Activated effector memory CD4-positive, alpha-beta T cell treated with anti-CD3 and anti-CD28 coated beads, Interleukin-2, amount 50 U/mL, for 16 hours (primary cell): Measurements from ENCODE around the gene ACTR1B.
"Not testable (repeated sequence)": the region's sequence is repeated elsewhere in the genome, so short reads cannot be mapped to it uniquely, and the experiment has no call there.

Source experiments
- DNase-seq: peaks from one replicate; pipeline ENCODE4 v3.0.0-alpha.2; 2020

Gene ACTR1B

DNA sequence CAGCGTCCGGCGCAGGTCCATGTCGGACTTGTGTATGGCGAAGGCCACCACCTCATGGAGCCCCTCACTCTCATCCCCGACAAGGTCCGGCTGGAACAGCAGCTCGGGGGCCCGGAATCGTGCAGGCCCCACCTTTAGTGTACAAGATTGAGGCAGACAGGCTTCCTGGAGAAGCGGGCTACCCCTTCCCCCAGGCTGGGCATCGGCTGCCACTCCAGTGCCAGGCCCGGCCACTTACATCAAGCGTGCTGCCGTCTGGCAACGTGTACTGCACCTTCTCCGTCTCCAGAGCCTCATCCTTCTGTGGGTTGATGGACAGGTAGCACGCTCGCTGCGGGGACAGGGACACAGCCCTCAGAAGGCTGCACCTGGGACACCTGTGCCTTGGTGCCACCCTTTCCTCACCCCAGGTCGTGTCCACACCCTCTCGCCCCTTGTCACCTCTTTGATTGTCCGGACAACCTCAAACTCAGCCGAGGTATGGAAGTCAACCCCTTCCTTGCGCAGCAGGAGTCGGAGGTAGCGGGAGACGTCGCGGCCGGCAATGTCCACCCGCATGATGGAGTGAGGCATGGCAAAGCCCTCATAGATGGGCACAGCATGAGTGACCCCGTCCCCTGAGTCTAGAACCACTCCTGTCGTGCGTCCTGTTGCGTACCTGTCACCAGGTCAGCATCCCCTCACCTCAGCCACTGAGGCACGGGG lies 5.7 kb downstream of the ACTR1B start:
- DNase-seq = no peak

DNA sequence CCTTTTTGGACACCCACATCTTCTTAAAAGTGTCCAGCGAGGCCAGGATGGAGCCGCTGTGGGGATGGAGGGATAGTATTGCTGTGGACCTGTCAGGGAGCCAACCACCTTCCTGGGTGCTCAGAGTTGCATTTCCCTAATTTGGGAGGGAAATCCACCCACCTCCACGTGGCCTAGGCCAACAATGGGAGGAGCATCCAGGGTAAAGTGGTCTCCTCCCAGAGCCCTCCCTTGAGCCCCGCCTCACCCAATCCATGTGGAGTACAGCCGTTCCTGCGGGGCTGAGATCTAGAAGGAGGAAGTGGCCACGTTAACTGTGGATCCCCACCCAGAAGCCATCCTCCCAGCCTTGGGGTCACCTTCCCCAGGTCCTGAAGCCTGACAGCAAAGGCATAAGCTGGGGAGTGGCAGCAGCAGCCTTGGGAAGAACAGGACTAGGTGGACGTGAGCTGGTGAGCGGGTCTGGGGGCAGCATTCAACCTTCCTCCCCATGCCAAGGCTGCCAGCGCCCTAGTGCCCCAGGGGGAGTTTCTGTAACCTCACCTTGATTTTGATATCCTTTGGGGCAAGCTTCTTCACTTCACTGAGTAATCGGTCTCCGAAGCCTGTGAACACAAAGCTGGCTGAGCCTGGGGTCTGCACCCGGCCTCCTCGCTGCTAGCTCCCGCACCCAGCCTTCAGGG lies 6.8 kb downstream of the ACTR1B start:
- no peak for DNase-seq

DNA sequence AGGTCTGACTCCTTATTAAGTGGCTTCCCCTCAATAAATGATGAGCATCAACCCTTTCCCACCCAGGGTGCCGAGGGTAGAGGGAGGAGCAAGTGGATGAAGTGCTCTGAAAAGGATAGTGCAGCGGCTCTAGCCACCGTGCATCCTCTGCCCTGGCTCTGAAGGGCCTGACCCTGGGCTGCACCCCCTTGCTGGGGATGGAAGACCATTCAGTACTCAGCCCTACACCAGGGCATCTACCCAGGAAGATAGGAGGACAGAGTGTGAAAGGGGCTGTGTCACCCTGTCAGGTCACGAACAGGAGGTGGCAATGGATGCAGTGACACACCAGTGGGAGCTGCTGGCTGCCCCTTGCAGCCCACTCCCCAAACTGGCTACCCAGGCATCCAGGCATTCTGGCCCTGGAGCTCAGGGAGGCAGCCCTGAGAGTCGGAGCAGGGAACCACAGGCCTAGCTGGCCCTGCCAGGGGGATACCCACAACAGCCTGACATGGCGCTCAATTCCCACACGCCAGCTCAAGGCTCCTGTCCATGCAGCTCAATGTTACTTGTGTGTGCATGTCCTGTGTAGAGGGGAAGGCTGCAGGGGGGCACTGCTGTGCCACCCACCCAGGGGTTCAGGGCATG lies 7.6 kb downstream of the ACTR1B start:
- DNase-seq = no peak

DNA sequence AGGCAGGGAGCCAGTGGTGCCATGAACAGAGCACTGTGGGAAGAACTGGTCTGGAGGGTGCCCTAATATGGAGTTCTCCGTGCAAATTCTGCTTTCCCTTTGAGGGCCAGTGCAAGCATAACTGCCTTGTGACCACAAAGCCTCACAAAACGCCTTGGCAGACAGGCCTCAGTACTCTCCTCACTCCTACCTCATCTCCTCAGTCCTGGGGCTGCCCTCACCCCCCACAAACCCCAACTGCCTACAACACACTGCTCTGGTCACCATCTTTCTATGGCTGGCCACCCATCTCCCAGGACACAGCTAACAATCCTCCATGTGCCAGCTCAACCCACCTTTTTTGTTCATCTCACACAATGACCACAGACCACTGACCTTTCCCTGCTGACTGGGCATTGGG lies 9.1 kb downstream of the ACTR1B start:
- DNase-seq = no peak

DNA sequence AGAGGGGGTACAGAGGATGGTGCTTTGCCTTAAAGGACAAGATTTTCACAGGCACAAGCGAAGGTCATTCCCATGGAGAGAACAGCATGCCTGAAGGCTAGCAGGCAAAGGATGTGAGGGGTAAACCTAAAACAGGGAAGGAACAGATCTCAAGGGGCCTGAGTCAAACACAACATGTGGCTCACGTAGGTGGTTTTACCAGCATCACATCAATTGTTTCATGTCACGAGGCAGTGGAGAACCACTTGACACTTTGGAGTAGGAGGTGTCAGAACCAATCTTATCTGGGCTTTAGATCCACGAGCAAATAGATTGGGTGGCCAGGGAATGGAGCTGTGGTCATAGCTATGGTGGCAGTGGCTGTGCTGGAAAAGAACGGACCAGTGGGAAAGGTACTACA lies 9.5 kb downstream of the ACTR1B start:
- no peak for DNase-seq

DNA sequence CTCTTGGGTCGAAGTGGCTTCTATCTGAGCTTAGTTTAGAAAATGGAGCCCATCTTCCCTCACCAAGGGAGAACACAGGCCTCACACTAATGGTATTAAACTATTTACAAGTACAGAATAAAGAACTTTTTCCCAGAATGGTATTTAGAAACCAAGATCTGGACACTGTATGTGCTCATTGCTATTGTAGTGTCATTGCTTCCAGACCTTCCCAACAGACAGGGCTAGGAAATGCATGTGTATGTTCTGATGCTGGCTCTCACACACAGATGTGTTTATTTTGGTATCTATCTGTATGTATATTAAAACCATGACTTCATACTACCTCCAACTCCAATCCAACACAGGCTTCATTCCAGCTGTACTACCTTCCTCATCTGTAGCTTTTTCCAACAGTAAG lies 10.0 kb downstream of the ACTR1B start:
- no peak for DNase-seq

DNA sequence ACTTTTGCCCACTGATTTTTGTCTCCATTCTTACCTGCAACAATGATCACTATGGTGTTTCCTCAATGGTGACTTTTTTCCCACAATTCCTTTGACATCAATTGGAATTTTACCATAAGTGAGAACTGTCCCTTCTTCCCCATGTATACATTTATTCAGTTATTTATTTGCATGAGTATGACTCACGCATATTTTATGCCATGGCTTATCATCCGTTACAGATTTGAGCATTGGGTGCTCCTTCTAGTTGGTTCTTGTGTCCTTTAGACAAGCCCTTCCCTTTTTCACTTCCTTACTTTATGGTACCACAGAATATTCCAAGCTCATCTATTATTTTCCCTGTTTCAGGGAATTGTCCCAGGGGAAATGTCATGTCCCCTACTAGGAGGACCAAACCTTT lies 10.4 kb downstream of the ACTR1B start:
- no peak for DNase-seq

DNA sequence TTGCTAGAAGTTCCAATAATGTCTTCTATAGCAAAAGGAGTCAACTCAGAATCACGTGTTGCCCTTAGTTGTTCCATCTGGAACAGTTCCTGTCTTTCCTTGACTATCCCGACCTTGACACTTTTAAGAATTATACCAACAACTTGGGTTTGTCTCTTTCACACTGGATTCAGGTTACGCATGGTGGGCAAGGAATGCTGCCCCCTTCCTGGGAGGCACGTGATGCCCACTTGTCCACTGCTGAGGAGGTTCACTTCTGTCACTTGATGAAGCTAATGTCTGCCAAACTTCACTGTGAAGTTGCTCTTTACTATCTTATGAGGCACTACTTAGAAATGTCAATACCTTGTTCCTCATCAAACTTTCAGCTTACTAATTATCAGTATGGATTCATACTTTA lies 12.7 kb downstream of the ACTR1B start:
- no peak for DNase-seq

DNA sequence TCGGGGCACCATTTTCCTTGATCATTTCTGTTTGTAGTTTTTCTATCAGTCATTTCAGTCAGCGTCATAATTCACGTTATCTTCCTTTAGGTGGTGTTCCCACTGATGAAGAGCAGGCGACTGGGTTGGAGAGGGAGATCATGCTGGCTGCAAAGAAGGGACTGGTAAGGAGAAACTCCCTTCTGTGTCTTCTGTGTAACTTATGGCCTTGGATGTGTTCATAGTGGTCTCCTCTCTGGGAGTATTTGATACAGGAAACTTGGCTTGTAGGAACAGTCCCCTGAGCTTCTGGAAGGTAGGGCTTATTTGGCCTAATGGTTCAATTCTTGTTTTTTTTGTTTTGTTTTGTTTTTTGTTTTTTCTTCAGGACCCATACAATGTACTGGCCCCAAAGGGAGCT lies 16.9 kb downstream of the ACTR1B start:
- DNase-seq = no peak

DNA sequence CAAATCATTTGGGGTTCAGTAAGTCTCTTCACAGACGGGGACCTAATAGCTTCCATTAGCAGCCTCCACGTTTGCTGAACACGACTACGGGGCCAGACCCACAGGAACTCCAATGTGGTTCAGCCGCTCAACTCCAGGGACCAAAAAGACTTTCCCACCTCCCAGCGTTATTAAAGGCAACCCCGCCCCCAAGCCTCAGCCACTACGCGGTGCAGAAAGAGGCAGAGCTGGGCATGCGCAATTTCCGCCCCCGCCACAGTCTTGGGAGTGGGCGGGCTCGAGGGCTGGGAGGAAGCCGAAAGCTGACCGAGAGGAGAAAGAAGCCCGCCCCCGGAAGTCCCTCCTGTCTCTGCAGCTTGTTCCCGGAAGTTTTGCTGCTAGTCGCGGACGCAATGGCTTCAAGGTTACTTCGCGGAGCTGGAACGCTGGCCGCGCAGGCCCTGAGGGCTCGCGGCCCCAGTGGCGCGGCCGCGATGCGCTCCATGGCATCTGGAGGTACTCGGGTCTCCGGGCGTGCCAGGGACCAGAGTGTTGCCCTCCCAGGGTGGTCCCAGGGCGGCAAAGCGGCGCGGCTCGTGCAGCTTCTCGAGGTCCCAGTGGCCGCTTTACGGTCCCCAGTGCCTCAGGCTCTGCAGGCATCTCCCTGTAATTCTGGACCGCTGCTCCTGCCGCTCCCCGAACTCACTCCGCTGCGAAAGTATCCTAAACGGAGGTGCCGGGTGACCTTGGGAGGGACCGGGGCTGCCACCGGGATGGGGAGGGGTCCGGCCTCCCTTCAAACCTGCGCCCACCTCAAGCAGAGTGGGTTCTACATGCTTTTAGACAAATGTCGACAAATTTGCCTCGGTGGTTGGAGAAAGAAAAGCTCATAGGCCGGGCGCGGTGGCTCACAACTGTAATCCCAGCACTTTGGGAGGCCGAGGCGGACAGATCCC lies 17.9 kb downstream of the ACTR1B start, which contains the start of gene COX5B:
TSS of gene COX5B (plus strand) at position 368 of the 935 bp plus-strand sequence. CDS start at position 393, 25 bp downstream.
- DNase-seq = peak; percentile 100

DNA sequence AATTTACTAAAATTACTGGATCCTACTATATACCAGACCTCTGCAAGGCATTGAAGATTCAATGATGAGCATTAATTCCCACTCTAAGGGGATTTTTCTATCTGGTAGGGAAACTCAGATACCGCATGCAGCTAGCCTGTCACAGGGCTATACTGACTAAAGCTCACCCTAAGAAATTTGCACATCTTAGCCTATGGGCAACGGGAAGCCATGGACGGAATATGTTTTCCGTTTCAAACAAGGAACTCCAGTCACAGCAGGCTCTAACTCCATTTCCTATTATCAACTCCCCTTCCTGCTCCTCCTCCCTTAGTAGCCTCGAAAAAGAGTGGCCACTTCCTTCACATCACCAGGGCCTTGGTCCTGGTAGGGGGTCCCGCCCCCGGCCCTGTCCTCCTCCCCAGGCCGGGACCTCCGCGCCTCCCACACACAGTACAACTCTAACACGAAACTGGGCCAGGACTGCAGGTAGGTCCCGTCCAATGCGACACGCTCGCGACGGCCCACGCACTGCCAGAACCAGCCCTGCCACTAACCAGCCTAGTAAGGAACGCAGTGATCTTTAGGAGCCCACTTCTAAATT lies 18.6 kb downstream of the ACTR1B start:
- no peak for DNase-seq

DNA sequence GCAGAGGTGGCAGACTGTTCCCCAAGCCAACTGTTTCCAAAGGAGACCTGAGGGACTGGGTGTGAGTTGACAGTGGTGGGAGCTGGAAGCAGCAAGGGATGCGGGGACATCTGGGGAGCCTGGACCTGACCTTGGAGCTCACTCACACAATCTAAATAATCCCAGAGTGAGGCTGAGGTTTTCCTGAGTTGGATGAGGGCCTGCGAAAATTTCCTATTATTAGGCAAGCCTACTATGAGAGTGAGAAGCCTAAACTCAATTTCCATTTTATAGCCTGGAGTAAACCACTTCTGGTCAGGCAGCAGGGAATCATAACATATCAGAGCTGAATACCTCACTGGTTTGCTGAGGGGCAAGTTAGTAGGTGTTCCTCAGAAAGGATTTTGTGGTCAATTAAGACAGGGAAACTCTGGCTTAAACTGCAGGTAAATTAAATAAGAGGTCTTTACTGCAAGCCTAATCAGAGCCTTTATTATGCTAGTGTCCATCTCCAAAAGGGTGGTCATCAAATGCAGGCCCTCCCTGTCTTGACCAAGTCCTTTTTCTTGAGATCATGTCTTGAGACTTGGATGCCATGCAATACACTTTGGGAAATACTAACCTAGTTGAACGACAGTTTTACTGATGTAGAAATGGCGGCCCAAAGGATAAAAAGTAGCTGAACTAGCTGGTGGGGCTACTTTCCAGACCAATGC lies 19.7 kb downstream of the ACTR1B start:
- DNase-seq = no peak

DNA sequence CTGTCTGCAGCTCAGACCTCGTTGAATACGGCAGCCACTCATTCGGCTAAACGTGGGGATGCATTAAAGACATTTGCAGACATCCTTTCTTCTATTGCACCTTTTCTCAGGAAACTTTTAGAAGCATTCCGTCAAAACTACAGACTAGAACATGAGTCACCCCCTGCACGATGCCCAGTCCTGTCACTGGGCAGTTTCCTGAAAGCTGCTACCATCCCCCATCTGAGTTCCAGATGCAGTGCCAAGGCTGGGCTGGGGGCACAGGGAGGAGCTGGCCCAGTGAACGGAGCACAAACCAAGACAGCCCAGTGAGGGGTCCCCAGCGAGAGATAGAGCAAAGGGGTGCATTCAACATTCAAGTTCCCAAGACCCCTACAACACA lies 37.8 kb downstream of the ACTR1B start:
- not testable (repeated sequence) for DNase-seq

DNA sequence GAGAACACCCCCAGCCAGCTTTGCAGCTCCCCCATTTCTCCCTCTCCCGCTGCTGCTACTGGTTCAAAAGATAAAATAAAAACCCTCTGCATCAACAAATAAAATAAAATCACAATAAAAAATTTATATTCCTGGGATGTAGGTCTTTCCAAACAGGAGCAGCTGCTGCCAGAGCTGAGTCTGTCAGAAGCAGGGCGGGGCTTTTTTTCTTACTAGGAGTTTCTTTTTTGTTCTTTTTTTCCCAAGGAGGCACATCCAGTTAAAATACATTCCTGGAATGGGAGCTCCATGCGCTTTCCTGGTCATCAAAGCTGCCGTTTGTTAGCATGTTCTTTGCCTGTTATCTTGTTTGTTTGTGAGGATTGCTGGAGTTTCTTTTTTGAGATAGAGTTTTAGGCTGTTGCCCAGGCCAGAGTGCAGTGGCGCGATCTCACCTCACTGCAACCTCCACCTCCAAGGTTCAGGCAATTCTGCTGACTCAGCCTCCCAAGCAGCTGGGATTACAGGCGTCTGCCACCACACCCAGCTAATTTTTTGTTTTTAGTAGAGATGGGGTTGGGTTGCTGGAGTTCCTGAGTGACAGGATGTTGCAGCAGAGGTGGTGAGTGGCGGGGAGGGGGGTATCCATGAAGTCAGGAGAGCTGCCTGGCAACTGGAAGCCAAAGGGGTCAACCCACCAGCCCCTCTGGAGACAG lies 38.3 kb downstream of the ACTR1B start:
- DNase-seq = not testable (repeated sequence)

DNA sequence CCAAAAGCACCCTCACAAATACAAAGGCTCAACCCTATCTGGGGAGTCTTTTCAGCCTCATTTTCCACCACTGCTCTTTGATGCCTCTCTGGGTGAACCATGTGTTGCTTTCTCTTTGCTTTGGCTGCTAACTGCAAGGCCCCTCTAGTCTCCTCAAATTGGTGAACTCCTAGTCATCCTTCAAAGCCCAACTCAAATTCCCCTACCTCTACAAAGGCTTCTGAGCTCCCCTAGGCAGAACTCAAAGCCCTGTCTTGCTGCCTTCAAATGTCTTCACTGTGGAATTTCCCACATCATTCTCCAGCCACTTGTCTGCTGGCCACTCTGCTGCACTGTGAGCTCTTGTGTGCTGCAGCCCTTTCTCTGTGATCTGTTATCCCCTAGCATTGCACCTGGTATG lies 40.9 kb downstream of the ACTR1B start:
- not testable (repeated sequence) for DNase-seq

DNA sequence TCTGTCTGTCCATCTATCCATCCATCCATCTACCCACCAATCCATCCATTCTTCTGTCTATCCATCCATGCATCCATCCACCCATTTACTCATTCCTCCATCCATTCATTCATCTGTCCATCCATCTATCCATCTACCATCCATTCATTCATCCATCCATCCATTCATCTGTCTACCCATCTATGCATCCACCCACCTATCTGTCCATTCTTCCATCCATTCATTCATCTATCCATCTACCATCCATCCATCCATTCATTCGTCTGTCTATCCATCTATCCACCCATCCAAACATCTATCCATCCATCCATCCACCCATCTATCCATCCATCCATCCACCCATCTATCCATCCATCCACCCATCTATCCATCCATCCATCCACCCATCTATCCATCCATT lies 43.4 kb downstream of the ACTR1B start:
- not testable (repeated sequence) for DNase-seq

DNA sequence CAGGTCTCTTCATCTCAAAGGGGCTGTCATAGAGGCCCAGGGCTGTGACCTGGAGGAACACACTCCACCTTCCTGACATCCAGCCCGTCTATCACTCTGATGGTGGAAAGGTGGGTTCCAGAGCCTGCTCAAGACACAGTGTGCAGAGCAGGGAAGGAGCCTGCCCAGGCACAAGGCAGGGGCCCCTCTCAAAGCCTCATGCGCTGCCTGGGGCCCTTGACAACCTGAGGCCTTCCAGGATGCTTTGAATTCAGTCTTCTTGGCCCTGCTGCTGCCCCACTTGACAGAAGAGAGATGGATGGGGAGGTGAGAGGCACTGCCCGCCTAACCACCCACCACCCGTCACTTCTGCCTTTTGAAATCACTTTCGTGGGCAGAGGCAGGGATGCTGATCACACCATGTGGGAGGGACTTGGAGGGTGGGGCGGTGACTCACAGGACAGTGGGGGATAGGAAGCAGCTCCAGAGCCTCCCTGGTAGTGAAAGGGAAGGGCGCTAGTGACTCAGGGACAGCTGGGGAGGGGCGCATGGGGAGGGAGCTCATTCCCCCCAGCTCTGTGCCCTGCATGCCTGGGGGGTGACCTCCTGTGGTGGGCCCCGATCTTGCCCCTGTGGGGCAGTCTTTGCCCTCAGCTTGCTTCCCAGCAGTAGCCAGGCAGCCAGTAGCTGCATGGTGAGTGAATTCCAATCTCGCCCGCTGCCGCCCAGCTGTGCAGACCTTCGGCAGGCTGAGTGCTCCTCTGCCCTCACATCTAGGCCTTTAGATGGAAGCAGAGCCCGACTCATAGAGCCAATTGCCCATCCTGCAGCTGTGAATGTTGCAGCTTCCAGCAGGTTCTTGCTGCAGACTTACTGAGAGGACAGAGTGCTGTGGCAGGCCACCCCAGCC lies 44.7 kb downstream of the ACTR1B start:
- DNase-seq = not testable (repeated sequence)

DNA sequence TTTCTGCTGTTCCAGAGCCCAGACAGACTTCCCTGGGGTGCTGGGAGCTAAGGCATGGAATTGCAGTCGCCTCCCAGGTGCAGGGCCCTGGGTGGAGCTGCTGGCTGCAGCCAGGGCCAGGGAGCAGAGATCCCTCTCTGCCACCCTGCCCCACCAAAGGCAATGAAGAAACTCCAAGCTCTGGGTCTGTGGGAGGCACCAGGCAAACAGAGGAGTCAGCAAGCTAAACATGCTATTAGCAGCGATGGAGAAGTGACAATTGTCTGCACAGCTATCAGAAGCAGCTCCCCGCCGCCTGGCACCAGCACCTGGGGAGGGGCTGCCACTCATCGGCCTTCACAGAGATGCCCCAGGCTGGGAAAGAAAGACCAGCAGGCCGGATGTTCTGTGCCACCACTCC lies 45.9 kb downstream of the ACTR1B start:
- DNase-seq = no peak

DNA sequence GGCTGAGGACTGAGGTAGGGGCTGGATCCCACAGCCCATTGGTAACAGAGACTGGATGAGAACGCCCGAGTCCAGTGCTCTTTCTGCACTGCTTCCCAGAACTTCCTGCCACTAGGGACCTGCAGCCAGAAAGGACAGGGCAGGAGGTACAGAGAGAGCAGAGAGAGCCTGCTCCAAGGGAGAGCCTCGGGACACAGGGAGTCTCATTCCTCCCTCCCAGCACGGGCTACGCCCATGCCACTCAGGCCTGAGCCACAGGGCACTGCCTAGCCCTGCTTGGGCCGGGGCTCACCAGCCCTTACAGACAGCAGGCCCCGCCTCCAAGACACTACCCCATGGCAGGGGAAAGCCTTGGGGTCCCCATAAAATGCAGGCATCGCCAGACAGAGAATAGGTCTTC lies 48.1 kb downstream of the ACTR1B start:
- DNase-seq = not testable (repeated sequence)

DNA sequence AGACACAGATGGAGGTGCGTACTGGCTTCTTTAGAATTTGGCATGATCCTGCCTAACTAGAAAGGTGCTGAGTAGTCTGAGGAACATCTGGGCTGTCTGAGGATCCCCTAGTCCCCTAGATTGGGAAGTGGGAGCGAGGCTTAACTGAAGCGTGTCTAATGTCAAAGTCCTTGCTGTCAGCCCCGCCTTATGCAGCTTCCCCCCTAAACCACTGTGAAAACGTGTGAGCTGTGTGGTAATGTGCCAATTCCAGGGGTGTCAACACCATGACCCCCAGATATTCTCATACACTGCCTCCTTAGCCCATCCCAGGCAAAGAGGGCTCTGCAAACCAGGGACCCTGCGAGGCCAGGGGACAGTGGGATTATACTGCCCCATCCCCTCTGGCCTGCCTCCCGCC lies 51.9 kb downstream of the ACTR1B start:
- DNase-seq = not testable (repeated sequence)
